OCI-LY3 (cell line): ENCODE data around the gene SDK1.

Experiments
- H2AFZ ChIP-seq: fragments of 200-600, 300-600 bp; shearing (Covaris generic); 2 replicates; pipeline ENCODE4 v1.6.0; 2014; ENCODE audit warnings: antibody characterized with exemption, low read depth, low read length
- H3K27ac ChIP-seq: fragments of 200-600, 300-600 bp; sonication (generic); 2 replicates; pipeline ENCODE4 v1.5.1; 2014; ENCODE audit warnings: mild to moderate bottlenecking, low read length, moderate library complexity, mixed read lengths
- H3K27me3 ChIP-seq: fragments of 200-600, 300-600 bp; sonication (generic); 2 replicates; pipeline ENCODE4 v1.6.1; 2014; ENCODE audit warnings: low read depth, low read length, mixed read lengths
- H3K36me3 ChIP-seq: fragments of 200-600, 300-600 bp; sonication (generic); replicated peaks from 2 replicates; pipeline ENCODE3; 2014; ENCODE audit warnings: low read depth, low read length, mixed read lengths
- H3K4me1 ChIP-seq: fragments of 300-600, 200-600 bp; sonication (generic); 2 replicates; pipeline ENCODE4 v1.6.1; 2014; ENCODE audit warnings: low read length, mixed read lengths
- H3K4me2 ChIP-seq: fragments of 200-600, 300-600 bp; sonication (generic); 2 replicates; pipeline ENCODE4 v1.6.1; 2014; ENCODE audit warnings: low read length, mixed read lengths
- H3K4me3 ChIP-seq: fragments of 300-600, 200-600 bp; sonication (generic); 2 replicates; pipeline ENCODE4 v1.5.1; 2014; ENCODE audit warnings: antibody characterized with exemption, mild to moderate bottlenecking, low read length, moderate library complexity
- H3K79me2 ChIP-seq: fragments of 300-600, 200-600 bp; shearing (Covaris generic); 2 replicates; pipeline ENCODE4 v1.6.1; 2014; ENCODE audit warnings: mild to moderate bottlenecking, low read length, mixed read lengths
- H3K9ac ChIP-seq: fragments of 300-600, 200-600 bp; shearing (Covaris generic); 2 replicates; pipeline ENCODE4 v1.6.0; 2014; ENCODE audit warnings: mild to moderate bottlenecking, low read length, moderate library complexity
- H3K9me3 ChIP-seq: fragments of 200-600, 300-600 bp; shearing (Covaris generic); 2 replicates; pipeline ENCODE4 v1.6.1; 2014; ENCODE audit warnings: low read length, mixed read lengths; ENCODE audit not compliant: insufficient read depth
- H4K20me1 ChIP-seq: fragments of 200-600, 300-600 bp; sonication (generic); 2 replicates; pipeline ENCODE4 v1.6.1; 2016; ENCODE audit warnings: low read length, mixed read lengths; ENCODE audit not compliant: insufficient read depth
- CTCF ChIP-seq: fragments of 200-600, 300-600 bp; sonication (generic); IDR thresholded peaks from 2 replicates; pipeline ENCODE4 v1.5.1; 2014; ENCODE audit warnings: antibody characterized with exemption, low read length, low read depth
- EZH2phosphoT487 ChIP-seq: fragments of 200-600 bp; shearing (Covaris generic); IDR thresholded peaks from 2 replicates; pipeline ENCODE4 v1.6.1; 2018; ENCODE audit warnings: antibody characterized with exemption, mixed run types, low read depth

The SDK1 gene

GRCh38 chr7:4068286-4068685 is 767.2 kb downstream of the SDK1 start:
- no peak overlapping the region for H3K9ac ChIP-seq
- H3K79me2 ChIP-seq: no peaks in the 10 kb centered on the region
- no peaks in the 10 kb centered on the region for H3K36me3 ChIP-seq
- no peaks in the 10 kb centered on the region for H3K4me1 ChIP-seq
- H3K27me3 ChIP-seq: no peaks in the 10 kb centered on the region
- no peak overlapping the region for H3K4me3 ChIP-seq
- no peak overlapping the region for H3K4me2 ChIP-seq
- H3K9me3 ChIP-seq: no peaks in the 10 kb centered on the region
- TF ChIP-seq CTCF (no peak), EZH2phosphoT487 (no peak)
- H2AFZ ChIP-seq: no peak overlapping the region
- no peak overlapping the region for H3K27ac ChIP-seq
- H4K20me1 ChIP-seq: no peaks in the 10 kb centered on the region

GRCh38 chr7:4069268-4070095 is 768.4 kb downstream of the SDK1 start:
- Histone ChIP-seq H4K20me1 (no peaks in the 10 kb centered on the region), H3K27me3 (no peaks in the 10 kb centered on the region), H3K4me3 (no peak overlapping the region), H2AFZ (no peak overlapping the region), H3K79me2 (no peaks in the 10 kb centered on the region), H3K9me3 (no peaks in the 10 kb centered on the region), H3K36me3 (no peaks in the 10 kb centered on the region), H3K9ac (no peak overlapping the region), H3K4me2 (no peak overlapping the region), H3K27ac (no peak overlapping the region), H3K4me1 (no peaks in the 10 kb centered on the region)
- no peak for TF ChIP-seq EZH2phosphoT487
- TF ChIP-seq CTCF: no peak

- no peak overlapping the region for H2AFZ ChIP-seq
- H3K36me3 ChIP-seq: no peaks in the 10 kb centered on the region
- TF ChIP-seq CTCF (no peak), EZH2phosphoT487 (no peak)
- no peaks in the 10 kb centered on the region for H3K27me3 ChIP-seq
- no peaks in the 10 kb centered on the region for H4K20me1 ChIP-seq
- no peak overlapping the region for H3K9ac ChIP-seq
- no peaks in the 10 kb centered on the region for H3K9me3 ChIP-seq
- H3K4me2 ChIP-seq: no peak overlapping the region
- H3K4me3 ChIP-seq: no peak overlapping the region
- no peak overlapping the region for H3K27ac ChIP-seq
- no peaks in the 10 kb centered on the region for H3K79me2 ChIP-seq
- no peaks in the 10 kb centered on the region for H3K4me1 ChIP-seq
These were observed 769.2 kb downstream of the SDK1 start for GRCh38 chr7:4070214-4070613.

GRCh38 chr7:4071370-4072058 is 770.5 kb downstream of the SDK1 start:
- no peak overlapping the region for H3K27ac ChIP-seq
- H3K79me2 ChIP-seq: no peaks in the 10 kb centered on the region
- H3K27me3 ChIP-seq: no peaks in the 10 kb centered on the region
- no peak overlapping the region for H2AFZ ChIP-seq
- TF ChIP-seq EZH2phosphoT487: no peak
- no peak for TF ChIP-seq CTCF
- no peaks in the 10 kb centered on the region for H4K20me1 ChIP-seq
- H3K36me3 ChIP-seq: no peaks in the 10 kb centered on the region
- no peaks in the 10 kb centered on the region for H3K4me1 ChIP-seq
- no peak overlapping the region for H3K4me2 ChIP-seq
- H3K9ac ChIP-seq: no peak overlapping the region
- no peak overlapping the region for H3K4me3 ChIP-seq
- H3K9me3 ChIP-seq: no peaks in the 10 kb centered on the region
